SJSA1 (cell line): ENCODE measurements around the gene PARD3B. TPM values are rescaled to one million over a fixed set of nuclear protein-coding genes. Genes with fewer than 3 reads are reported as not detected.
A peak's percentile ranks its signal among the peaks of the same experiment; 100 is the strongest.

Experiments
- DNase-seq, 2 experiments: peaks; one replicate each; pipeline ENCODE4 v3.0.0-alpha.2; 2015 to 2020; ENCODE audit warnings: low spot score in 2 of 2, low read depth in 1 of 2
- H3K27ac ChIP-seq: fragments of 250-450 bp; sonication (Bioruptor Pico); 2 replicates; pipeline ENCODE4 v1.5.1; 2020; ENCODE audit warnings: mild to moderate bottlenecking, moderate library complexity
- H3K27me3 ChIP-seq: fragments of 250-450 bp; sonication (Bioruptor Pico); replicated peaks from 2 replicates; pipeline ENCODE4 v1.5.1; 2020; ENCODE audit warnings: mild to moderate bottlenecking, moderate library complexity
- H3K36me3 ChIP-seq: fragments of 250-450 bp; sonication (Bioruptor Pico); 2 replicates; pipeline ENCODE4 v1.5.1; 2020; ENCODE audit warnings: mild to moderate bottlenecking
- H3K4me1 ChIP-seq: fragments of 250-450 bp; sonication (Bioruptor Pico); replicated peaks from 2 replicates; pipeline ENCODE4 v1.6.1; 2021; ENCODE audit warnings: mild to moderate bottlenecking
- H3K4me3 ChIP-seq: fragments of 250-450 bp; sonication (Bioruptor Pico); 2 replicates; pipeline ENCODE4 v1.5.1; 2020; ENCODE audit warnings: mild to moderate bottlenecking
- H3K9me3 ChIP-seq: fragments of 250-450 bp; sonication (Bioruptor Pico); replicated peaks from 2 replicates; pipeline ENCODE4 v1.5.1; 2020; ENCODE audit warnings: mild to moderate bottlenecking
- total RNA-seq: library from RNA; depleted of rRNA; stranded (reverse); fragments of >200 nt; shearing (Covaris generic); gene quantifications from 2 replicates; pipeline ENCODE4 v1.2.3, GENCODE V29; 2014

PARD3B gene
- total RNA-seq, 1 experiment from 2014 or later = 10.6 TPM

GRCh38 chr2:205188239-205189138 lies 643.2 kb downstream of the PARD3B start:
- H3K4me1 ChIP-seq = no peaks in the 10 kb centered on the region
- H3K27me3 ChIP-seq = no peaks in the 10 kb centered on the region
- no peak overlapping the region for H3K27ac ChIP-seq
- H3K9me3 ChIP-seq = no peaks in the 10 kb centered on the region
- DNase-seq = no peak
- H3K36me3 ChIP-seq = no peaks in the 10 kb centered on the region
- no peak overlapping the region for H3K4me3 ChIP-seq

DNA sequence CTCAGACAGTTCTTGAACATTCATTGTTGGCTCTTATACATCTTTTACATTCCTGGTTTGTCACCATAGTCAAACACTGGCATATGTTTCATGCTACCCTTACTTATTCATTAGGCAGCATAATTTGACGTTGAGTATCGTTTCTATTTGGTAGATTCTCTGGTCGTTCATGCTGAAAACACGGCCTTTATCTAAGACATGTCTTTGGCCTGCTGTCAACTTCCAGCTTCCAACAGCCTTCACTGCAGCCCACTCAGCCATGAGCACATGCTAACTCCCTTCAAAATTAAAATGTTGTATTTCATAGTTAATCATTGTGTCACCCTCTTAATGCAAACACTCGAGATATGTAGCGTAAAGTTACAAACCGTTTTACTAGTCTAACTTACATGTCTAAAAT lies 644.0 kb downstream of the PARD3B start:
- Histone ChIP-seq H3K27ac (no peak overlapping the region), H3K4me1 (no peaks in the 10 kb centered on the region), H3K9me3 (no peaks in the 10 kb centered on the region), H3K4me3 (no peak overlapping the region), H3K27me3 (no peaks in the 10 kb centered on the region), H3K36me3 (no peaks in the 10 kb centered on the region)
- DNase-seq = no peak

DNA sequence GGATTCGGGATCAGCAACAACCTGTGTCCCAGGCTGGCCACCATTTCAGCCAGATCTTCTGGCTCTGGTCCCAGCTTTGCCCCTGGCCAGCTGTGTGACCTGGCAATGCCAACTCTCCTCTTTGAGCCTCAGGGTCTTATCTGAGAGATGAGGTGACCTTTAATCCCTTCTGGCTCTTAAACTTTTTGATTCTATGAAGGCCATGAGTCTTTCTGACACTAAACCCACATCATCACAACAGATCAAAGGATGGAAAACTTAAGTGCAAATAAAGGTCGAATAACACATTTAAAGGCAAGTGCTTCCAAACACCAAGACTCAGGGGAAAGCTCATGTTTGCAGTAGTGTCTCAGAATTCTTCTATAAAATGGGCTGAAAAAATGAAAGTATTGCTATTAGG lies 645.3 kb downstream of the PARD3B start:
- Histone ChIP-seq H3K9me3 (no peaks in the 10 kb centered on the region), H3K27ac (no peak overlapping the region), H3K4me3 (no peak overlapping the region), H3K27me3 (no peaks in the 10 kb centered on the region), H3K4me1 (no peaks in the 10 kb centered on the region), H3K36me3 (no peaks in the 10 kb centered on the region)
- no peak for DNase-seq

DNA sequence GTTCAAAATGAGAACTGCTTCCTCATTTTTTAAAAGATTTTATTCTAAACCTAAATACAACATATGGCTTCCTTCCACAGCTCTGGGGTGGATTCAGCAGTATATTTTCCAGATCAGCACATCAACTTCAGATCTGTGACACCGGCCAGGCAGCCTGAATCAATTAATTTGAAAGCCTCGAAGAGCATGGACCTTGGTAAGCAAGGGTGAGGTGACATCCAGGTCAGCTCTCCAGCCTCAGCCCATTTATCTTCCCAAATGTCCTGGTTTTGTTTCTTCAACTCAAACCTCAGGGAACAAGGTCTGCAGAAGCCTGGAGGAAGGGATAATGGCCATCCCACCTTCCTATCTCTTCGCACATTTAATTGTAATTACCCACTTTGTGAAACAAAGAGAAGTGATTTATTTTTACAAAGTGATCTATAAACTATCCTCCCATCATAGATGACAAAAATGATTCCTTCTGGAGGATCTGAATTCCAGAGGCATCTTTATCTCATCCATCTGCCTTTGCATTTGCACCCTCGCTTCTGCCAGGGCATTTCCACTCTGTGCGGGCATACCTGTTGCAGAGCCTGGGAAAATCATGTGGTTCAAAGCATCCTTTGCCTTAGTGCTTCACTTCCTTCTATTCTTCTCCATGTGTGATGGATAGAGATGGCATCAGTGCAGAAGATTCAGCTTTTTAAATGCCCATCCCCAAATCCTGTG lies 648.0 kb downstream of the PARD3B start:
- Histone ChIP-seq H3K4me3 (no peak overlapping the region), H3K9me3 (no peaks in the 10 kb centered on the region), H3K4me1 (peaks cover 6% of the 10 kb centered on the region), H3K36me3 (no peaks in the 10 kb centered on the region), H3K27ac (no peak overlapping the region), H3K27me3 (no peaks in the 10 kb centered on the region)
- DNase-seq = no peak

DNA sequence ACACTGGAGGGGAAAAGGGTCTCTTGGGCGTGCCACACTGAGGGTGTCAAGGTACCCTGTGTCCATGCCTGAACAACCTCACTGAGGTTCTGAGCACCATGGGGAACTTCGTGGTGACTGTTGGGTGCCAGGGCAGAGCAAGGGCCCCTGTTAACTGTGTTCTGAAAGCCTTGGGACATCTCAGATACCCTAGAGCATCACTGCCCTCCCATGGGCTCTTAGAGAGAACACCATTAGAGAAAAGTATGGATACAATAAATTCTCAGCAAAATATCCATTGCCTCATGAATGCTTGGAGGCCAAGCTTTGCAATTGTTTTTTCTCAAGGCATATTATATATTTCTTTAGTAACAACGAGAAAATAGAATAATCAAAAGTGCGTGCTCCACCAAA lies 648.6 kb downstream of the PARD3B start:
- Histone ChIP-seq H3K4me3 (no peak overlapping the region), H3K9me3 (no peaks in the 10 kb centered on the region), H3K27me3 (no peaks in the 10 kb centered on the region), H3K4me1 (peaks cover 7% of the 10 kb centered on the region), H3K36me3 (no peaks in the 10 kb centered on the region), H3K27ac (no peak overlapping the region)
- DNase-seq = no peak

- no peaks in the 10 kb centered on the region for H3K27me3 ChIP-seq
- no peak overlapping the region for H3K4me3 ChIP-seq
- DNase-seq = no peak
- H3K27ac ChIP-seq = no peak overlapping the region
- H3K9me3 ChIP-seq = no peaks in the 10 kb centered on the region
- H3K36me3 ChIP-seq = no peaks in the 10 kb centered on the region
- peaks cover 7% of the 10 kb centered on the region for H3K4me1 ChIP-seq
Observed at GRCh38 chr2:205197468-205198139, 652.3 kb downstream of the PARD3B start.

DNA sequence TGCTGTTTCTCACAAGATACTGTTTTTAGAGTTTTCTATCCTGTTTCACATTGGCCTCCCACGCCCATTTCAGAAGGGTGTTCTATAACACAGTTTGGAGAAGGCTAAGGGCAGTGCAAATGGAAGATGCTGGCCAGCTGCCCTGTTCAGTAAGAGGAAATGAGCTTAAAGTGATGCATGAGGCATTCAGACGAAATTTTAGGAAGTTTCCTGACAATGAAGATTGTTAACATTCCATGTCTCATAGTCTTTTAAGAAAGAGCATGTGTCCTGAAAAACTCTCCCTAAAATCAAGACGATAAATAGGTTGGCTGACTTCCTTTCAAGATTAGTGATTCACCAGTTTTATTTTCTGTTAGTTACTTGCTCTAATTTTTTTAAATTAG lies 652.9 kb downstream of the PARD3B start:
- H3K27ac ChIP-seq = no peak overlapping the region
- peaks cover 7% of the 10 kb centered on the region for H3K4me1 ChIP-seq

DNA sequence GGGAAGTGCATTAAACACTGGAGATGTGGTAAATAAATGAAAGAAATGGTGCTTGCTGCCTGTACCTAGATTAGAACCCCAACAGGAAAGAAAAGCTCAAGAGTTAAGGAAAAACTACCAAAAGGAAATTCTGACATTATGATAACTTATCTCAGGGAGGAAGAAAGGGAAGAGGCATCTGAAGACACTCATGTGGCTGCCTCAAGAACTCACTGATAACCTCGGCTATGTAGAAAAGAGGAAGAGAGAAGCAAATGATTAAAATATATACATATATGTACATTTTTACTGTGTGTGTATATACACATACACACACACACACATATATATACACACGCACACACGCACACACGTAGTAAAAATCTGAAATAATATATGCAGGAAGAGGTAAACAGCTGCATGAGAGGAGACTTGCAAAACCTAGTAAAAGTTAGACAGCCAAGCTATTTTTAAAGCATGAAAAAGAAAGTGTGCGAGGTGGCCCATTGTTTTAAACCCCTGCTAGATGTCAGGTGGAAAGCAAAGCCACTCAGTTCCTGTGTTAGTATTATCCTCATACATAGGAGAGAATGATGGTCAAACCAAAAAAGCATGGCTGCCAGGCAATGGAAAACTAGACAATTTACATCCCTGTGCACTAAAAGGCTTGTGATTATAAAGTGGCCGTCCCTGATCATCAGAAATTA lies 654.0 kb downstream of the PARD3B start:
- H3K4me1 ChIP-seq = peaks cover 7% of the 10 kb centered on the region
- H3K27me3 ChIP-seq = no peaks in the 10 kb centered on the region
- no peak overlapping the region for H3K27ac ChIP-seq
- H3K4me3 ChIP-seq = no peak overlapping the region
- no peaks in the 10 kb centered on the region for H3K36me3 ChIP-seq
- H3K9me3 ChIP-seq = no peaks in the 10 kb centered on the region
- no peak for DNase-seq

More for the DNA sequence above, 652.9 kb downstream of the PARD3B start:
- H3K9me3 ChIP-seq = no peaks in the 10 kb centered on the region
- no peaks in the 10 kb centered on the region for H3K27me3 ChIP-seq
- H3K36me3 ChIP-seq = no peaks in the 10 kb centered on the region
- no peak overlapping the region for H3K4me3 ChIP-seq
- peak in 1 of 2 experiments; percentile 8 for DNase-seq

- H3K4me1 ChIP-seq = no peaks in the 10 kb centered on the region
- H3K27ac ChIP-seq = no peak overlapping the region
- H3K4me3 ChIP-seq = no peak overlapping the region
- no peaks in the 10 kb centered on the region for H3K36me3 ChIP-seq
- no peaks in the 10 kb centered on the region for H3K9me3 ChIP-seq
- H3K27me3 ChIP-seq = no peaks in the 10 kb centered on the region
- DNase-seq = no peak
Observed at GRCh38 chr2:205210494-205210893, 665.2 kb downstream of the PARD3B start.

DNA sequence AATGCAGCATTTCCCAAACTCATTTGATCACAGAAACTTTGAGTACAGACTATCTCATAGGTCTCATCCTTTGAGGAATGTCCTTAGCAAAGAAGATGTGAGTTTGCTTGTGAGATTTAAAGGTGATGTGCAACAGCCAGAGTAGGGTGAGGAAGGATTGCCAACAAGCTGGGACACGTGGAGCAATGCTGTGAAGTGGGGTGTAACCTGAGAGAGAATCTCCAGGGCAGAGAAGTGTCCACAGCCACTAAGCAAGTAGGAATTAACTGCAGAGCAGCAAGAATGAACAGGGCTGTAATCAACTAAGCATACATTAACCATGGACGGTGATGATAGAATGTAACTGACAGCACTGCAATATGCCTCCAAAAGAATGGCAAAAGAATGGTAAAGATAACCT lies 667.1 kb downstream of the PARD3B start:
- Histone ChIP-seq H3K4me3 (no peak overlapping the region), H3K27ac (no peak overlapping the region), H3K4me1 (no peaks in the 10 kb centered on the region), H3K36me3 (no peaks in the 10 kb centered on the region), H3K27me3 (no peaks in the 10 kb centered on the region), H3K9me3 (no peaks in the 10 kb centered on the region)
- no peak for DNase-seq

GRCh38 chr2:205216092-205216491 lies 670.8 kb downstream of the PARD3B start:
- no peaks in the 10 kb centered on the region for H3K36me3 ChIP-seq
- H3K27ac ChIP-seq = no peak overlapping the region
- H3K4me1 ChIP-seq = no peaks in the 10 kb centered on the region
- H3K27me3 ChIP-seq = no peaks in the 10 kb centered on the region
- no peaks in the 10 kb centered on the region for H3K9me3 ChIP-seq
- DNase-seq = no peak
- no peak overlapping the region for H3K4me3 ChIP-seq

GRCh38 chr2:205216580-205216979 lies 671.3 kb downstream of the PARD3B start:
- Histone ChIP-seq H3K4me3 (no peak overlapping the region), H3K4me1 (no peaks in the 10 kb centered on the region), H3K27ac (no peak overlapping the region), H3K27me3 (no peaks in the 10 kb centered on the region), H3K9me3 (no peaks in the 10 kb centered on the region), H3K36me3 (no peaks in the 10 kb centered on the region)
- no peak for DNase-seq

DNA sequence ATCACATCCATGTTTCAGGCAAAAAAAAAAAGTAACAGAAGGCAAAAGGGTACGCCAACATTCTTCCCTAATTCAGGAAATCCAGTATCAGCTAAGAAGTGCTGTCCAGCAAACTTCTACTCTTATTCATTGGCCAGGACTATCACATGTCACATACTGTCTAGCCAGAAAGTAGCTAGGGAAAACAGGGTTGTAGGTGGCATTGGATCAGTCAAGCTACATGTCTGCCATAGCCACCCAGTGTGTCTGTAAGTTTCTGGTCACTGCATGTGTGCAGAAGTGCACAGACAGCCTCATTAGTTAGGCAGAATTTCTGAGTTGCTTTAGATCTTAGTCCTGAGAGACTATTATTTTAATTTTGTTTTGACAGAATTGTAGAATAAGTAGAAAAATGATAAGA lies 671.7 kb downstream of the PARD3B start:
- H3K9me3 ChIP-seq = no peaks in the 10 kb centered on the region
- no peak for DNase-seq

More for the DNA sequence above, 671.7 kb downstream of the PARD3B start:
- H3K27me3 ChIP-seq = no peaks in the 10 kb centered on the region
- no peak overlapping the region for H3K27ac ChIP-seq
- H3K36me3 ChIP-seq = no peaks in the 10 kb centered on the region
- H3K4me3 ChIP-seq = no peak overlapping the region
- H3K4me1 ChIP-seq = no peaks in the 10 kb centered on the region
